Neural progenitor cell (in vitro differentiated cells): ENCODE data around the gene ERCC6L. TPM values are rescaled to one million over a fixed set of nuclear protein-coding genes. Genes with fewer than 3 reads are reported as not detected.

Experiments
- DNase-seq: peaks from one replicate; pipeline ENCODE4 v3.0.0-alpha.2; 2016; ENCODE audit warnings: low spot score
- H2AFZ ChIP-seq: fragments of 200-600 bp; sonication (generic); replicated peaks from 2 replicates; pipeline ENCODE4 v1.6.1; 2016; ENCODE audit warnings: antibody characterized with exemption
- H3F3A ChIP-seq: fragments of 200-600 bp; sonication (generic); 2 replicates; pipeline ENCODE4 v1.6.1; 2016; ENCODE audit warnings: antibody characterized with exemption, low read depth
- H3K27ac ChIP-seq: fragments of 200-600 bp; sonication (generic); 2 replicates; pipeline ENCODE4 v1.5.1; 2016; ENCODE audit warnings: mild to moderate bottlenecking
- H3K27me3 ChIP-seq: fragments of 200-600 bp; sonication (generic); 2 replicates; pipeline ENCODE4 v1.6.1; 2016; ENCODE audit warnings: mild to moderate bottlenecking, moderate library complexity
- H3K36me3 ChIP-seq: fragments of 200-600 bp; sonication (generic); 2 replicates; pipeline ENCODE4 v1.5.1; 2016
- H3K4me1 ChIP-seq: fragments of 200-600 bp; sonication (generic); 2 replicates; pipeline ENCODE4 v1.6.1; 2016; ENCODE audit warnings: mixed run types
- H3K4me2 ChIP-seq: fragments of 200-600 bp; sonication (generic); 2 replicates; pipeline ENCODE4 v1.6.1; 2016
- H3K4me3 ChIP-seq: fragments of 200-600 bp; sonication (generic); 2 replicates; pipeline ENCODE4 v1.5.1; 2016
- H3K79me2 ChIP-seq: fragments of 200-600 bp; sonication (generic); 2 replicates; pipeline ENCODE4 v1.6.1; 2016; ENCODE audit warnings: low read depth
- H3K9ac ChIP-seq: fragments of 200-600 bp; sonication (generic); 2 replicates; pipeline ENCODE4 v1.6.1; 2016
- H3K9me3 ChIP-seq: fragments of 200-600 bp; sonication (generic); 2 replicates; pipeline ENCODE4 v1.5.1; 2016; ENCODE audit warnings: low read depth
- H4K20me1 ChIP-seq: fragments of 200-600 bp; sonication (generic); 2 replicates; pipeline ENCODE4 v1.6.1; 2016; ENCODE audit warnings: low read depth
- H3K27ac Mint-ChIP-seq: 3 replicates; pipeline ENCODE4 v1.8.0; 2021; ENCODE audit warnings: mixed read lengths
- H3K27me3 Mint-ChIP-seq: 2 replicates; pipeline ENCODE4 v1.8.0; 2022; ENCODE audit warnings: low read depth, mild to moderate bottlenecking, inconsistent platforms, moderate library complexity, mixed read lengths; ENCODE audit not compliant: insufficient read depth
- H3K36me3 Mint-ChIP-seq: 3 replicates; pipeline ENCODE4 v1.8.0; 2021; ENCODE audit warnings: mixed read lengths
- H3K4me1 Mint-ChIP-seq: 3 replicates; pipeline ENCODE4 v1.8.0; 2021; ENCODE audit warnings: mixed read lengths
- H3K4me3 Mint-ChIP-seq: 3 replicates; pipeline ENCODE4 v1.8.0; 2021; ENCODE audit warnings: mild to moderate bottlenecking, moderate library complexity, mixed read lengths
- H3K9me3 Mint-ChIP-seq: 3 replicates; pipeline ENCODE4 v1.8.0; 2020; ENCODE audit warnings: mixed read lengths
- EZH2 ChIP-seq: fragments of 200-600 bp; sonication (generic); IDR thresholded peaks from 2 replicates; pipeline ENCODE4 v1.6.1; 2017; ENCODE audit warnings: antibody characterized with exemption, mild to moderate bottlenecking, moderate library complexity
- EZH2phosphoT487 ChIP-seq: fragments of 200-600 bp; sonication (generic); IDR thresholded peaks from 2 replicates; pipeline ENCODE4 v1.6.1; 2017; ENCODE audit warnings: antibody characterized with exemption
- total RNA-seq: library from RNA; depleted of rRNA; stranded (reverse); fragments of >200 nt; gene quantifications from 2 replicates; pipeline ENCODE4 v1.2.3, GENCODE V29; 2015; ENCODE audit warnings: low replicate concordance
- TF ChIP-seq, protein P1 (sequence below): fragments of 200-600 bp; sonication (generic); IDR thresholded peaks from 2 replicates; pipeline ENCODE4 v1.5.1; 2017; ENCODE audit warnings: antibody characterized with exemption, mild to moderate bottlenecking

The ERCC6L gene
- total RNA-seq, 1 donor from 2014 or later, result 34.5 TPM

DNA sequence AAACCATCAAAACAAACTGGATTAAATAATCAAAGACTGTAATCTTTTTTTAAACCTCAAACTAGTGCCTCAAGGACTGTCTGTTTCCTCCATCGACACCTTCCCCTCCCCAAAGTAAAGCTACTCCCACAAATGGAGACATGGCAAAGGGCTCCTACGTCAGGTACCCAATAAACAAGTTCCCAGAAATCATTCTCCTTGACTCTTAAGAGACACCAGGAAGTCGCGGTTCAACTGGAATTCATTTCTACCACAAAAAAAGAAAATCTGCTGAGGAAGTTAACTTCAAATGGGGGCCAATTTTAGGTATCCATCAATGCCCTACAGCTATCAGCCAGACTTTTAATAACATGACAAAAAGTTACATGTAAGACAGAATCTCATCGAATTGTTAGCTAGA is 35.7 kb upstream of the ERCC6L start:
- H3K4me3 ChIP-seq, result peak overlapping the region; percentile 86
- H3K9ac ChIP-seq, result no peak overlapping the region
- no peak overlapping the region for H3K27ac ChIP-seq
- no peak overlapping the region for H2AFZ ChIP-seq
- Mint-ChIP-seq H3K4me3 (peak overlapping the region; percentile 75), H3K27me3 (peaks cover 6% of the 10 kb centered on the region), H3K9me3 (no peaks in the 10 kb centered on the region), H3K36me3 (peaks cover 38% of the 10 kb centered on the region), H3K4me1 (peaks cover 37% of the 10 kb centered on the region), H3K27ac (no peak overlapping the region)
- H3K79me2 ChIP-seq, result peaks cover 35% of the 10 kb centered on the region
- peaks cover 51% of the 10 kb centered on the region for H4K20me1 ChIP-seq
- no peak for DNase-seq
- H3K27me3 ChIP-seq, result no peaks in the 10 kb centered on the region
- H3K9me3 ChIP-seq, result no peaks in the 10 kb centered on the region
- peak overlapping the region; percentile 89 for H3K4me2 ChIP-seq
- peaks cover 8% of the 10 kb centered on the region for H3F3A ChIP-seq
- TF ChIP-seq EZH2phosphoT487 (no peak), EZH2 (no peak)
- TF ChIP-seq, protein P1, sequence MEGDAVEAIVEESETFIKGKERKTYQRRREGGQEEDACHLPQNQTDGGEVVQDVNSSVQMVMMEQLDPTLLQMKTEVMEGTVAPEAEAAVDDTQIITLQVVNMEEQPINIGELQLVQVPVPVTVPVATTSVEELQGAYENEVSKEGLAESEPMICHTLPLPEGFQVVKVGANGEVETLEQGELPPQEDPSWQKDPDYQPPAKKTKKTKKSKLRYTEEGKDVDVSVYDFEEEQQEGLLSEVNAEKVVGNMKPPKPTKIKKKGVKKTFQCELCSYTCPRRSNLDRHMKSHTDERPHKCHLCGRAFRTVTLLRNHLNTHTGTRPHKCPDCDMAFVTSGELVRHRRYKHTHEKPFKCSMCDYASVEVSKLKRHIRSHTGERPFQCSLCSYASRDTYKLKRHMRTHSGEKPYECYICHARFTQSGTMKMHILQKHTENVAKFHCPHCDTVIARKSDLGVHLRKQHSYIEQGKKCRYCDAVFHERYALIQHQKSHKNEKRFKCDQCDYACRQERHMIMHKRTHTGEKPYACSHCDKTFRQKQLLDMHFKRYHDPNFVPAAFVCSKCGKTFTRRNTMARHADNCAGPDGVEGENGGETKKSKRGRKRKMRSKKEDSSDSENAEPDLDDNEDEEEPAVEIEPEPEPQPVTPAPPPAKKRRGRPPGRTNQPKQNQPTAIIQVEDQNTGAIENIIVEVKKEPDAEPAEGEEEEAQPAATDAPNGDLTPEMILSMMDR, result no peak
- peaks cover 2% of the 10 kb centered on the region for H3K36me3 ChIP-seq
- H3K4me1 ChIP-seq, result peaks cover 8% of the 10 kb centered on the region

DNA sequence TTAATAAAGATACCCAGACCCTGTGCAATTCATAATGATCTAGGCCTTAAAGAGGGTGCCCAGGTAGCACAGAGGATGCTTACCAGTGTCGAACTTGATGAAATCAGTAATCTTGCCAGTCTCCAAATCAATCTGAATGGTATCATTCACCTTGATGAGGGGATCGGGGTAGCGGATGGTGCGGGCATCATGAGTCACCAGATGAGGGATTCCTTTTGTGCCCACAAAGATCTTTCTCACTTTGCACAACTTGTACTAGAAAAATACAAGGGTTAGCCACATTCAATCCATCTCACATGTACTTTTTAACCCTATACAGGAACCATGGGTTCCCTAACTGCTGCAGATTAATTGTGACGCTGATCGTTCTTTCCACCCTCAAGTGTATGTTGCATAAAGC is 34.9 kb upstream of the ERCC6L start:
- H3K79me2 ChIP-seq, result peaks cover 35% of the 10 kb centered on the region
- peak overlapping the region; percentile 89 for H3K4me2 ChIP-seq
- H3F3A ChIP-seq, result peaks cover 8% of the 10 kb centered on the region
- TF ChIP-seq, protein P1, result no peak
- TF ChIP-seq EZH2 (no peak), EZH2phosphoT487 (no peak)
- peaks cover 44% of the 10 kb centered on the region for H3K4me1 Mint-ChIP-seq
- H3K36me3 Mint-ChIP-seq, result peaks cover 41% of the 10 kb centered on the region
- no peak overlapping the region for H3K4me3 ChIP-seq
- peaks cover 2% of the 10 kb centered on the region for H3K36me3 ChIP-seq
- DNase-seq, result no peak
- H3K9ac ChIP-seq, result no peak overlapping the region
- no peak overlapping the region for H3K4me3 Mint-ChIP-seq
- peaks cover 8% of the 10 kb centered on the region for H3K4me1 ChIP-seq
- H3K27ac ChIP-seq, result no peak overlapping the region
- H2AFZ ChIP-seq, result no peak overlapping the region
- no peaks in the 10 kb centered on the region for H3K9me3 ChIP-seq
- peaks cover 4% of the 10 kb centered on the region for H3K27me3 Mint-ChIP-seq
- no peaks in the 10 kb centered on the region for H3K9me3 Mint-ChIP-seq
- no peak overlapping the region for H3K27ac Mint-ChIP-seq
- H3K27me3 ChIP-seq, result no peaks in the 10 kb centered on the region
- H4K20me1 ChIP-seq, result peaks cover 51% of the 10 kb centered on the region

DNA sequence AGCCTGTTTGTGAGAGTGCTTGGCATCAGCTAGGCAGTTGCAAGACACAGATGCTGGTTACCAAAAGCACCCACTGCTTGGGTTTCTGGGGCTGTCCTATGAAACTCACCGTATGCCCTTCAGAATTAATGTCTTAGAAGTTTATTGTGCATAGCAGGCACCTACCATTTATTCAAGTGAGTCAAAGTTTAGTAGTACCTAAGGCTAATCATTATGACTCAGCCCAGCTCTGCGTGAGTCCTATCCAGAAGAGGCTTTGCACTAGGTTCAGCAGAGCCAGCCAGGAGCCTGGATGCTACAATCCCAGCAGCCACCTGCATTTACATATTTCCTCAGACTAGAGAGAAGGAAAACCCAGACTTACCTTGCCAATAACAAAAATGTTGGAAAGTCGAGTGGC is 34.0 kb upstream of the ERCC6L start:
- no peak overlapping the region for H3K27ac Mint-ChIP-seq
- H3K36me3 Mint-ChIP-seq, result peaks cover 46% of the 10 kb centered on the region
- H3K4me1 Mint-ChIP-seq, result peaks cover 47% of the 10 kb centered on the region
- Histone ChIP-seq H3K4me1 (peaks cover 8% of the 10 kb centered on the region), H3K79me2 (peaks cover 35% of the 10 kb centered on the region), H3K9me3 (no peaks in the 10 kb centered on the region), H3K4me3 (no peak overlapping the region), H3K9ac (no peak overlapping the region), H2AFZ (no peak overlapping the region), H3K4me2 (no peak overlapping the region), H3K27ac (no peak overlapping the region), H3K36me3 (peaks cover 2% of the 10 kb centered on the region), H3F3A (peaks cover 8% of the 10 kb centered on the region), H3K27me3 (no peaks in the 10 kb centered on the region), H4K20me1 (peaks cover 51% of the 10 kb centered on the region)
- peaks cover 2% of the 10 kb centered on the region for H3K27me3 Mint-ChIP-seq
- TF ChIP-seq, protein P1, result no peak
- TF ChIP-seq EZH2, result no peak
- no peak for TF ChIP-seq EZH2phosphoT487
- H3K9me3 Mint-ChIP-seq, result no peaks in the 10 kb centered on the region
- H3K4me3 Mint-ChIP-seq, result no peak overlapping the region
- no peak for DNase-seq
